Uterus (tissue), 4 donors: Measurements from ENCODE around the gene PDHB. TPM values are rescaled to one million over a fixed set of nuclear protein-coding genes. Genes with fewer than 3 reads are reported as not detected.

Source experiments
- DNase-seq, 2 donors: peaks; one replicate each; pipeline ENCODE4 v3.0.0-alpha.2; 2019 to 2020
- H3K27ac ChIP-seq, 2 donors: fragments of 200-600 bp; sonication (generic); 1 replicate in 1 of 2; 2 replicates in 1 of 2; pipeline ENCODE4 v1.5.1; 2016 to 2018
- H3K27me3 ChIP-seq, 2 donors: fragments of 200-600 bp; sonication (generic); one replicate each; pipeline ENCODE4 v1.5.1; 2018 to 2019; ENCODE audit warnings: control low read depth in 1 of 2
- H3K36me3 ChIP-seq, 2 donors: fragments of 200-600 bp; sonication (generic); one replicate each; pipeline ENCODE4 v1.5.1; 2019; ENCODE audit warnings: control low read depth in 1 of 2
- H3K4me1 ChIP-seq, 2 donors: fragments of 200-600 bp; sonication (generic); one replicate each; pipeline ENCODE4 v1.5.1; 2018 to 2019; ENCODE audit warnings: control low read depth in 1 of 2
- H3K4me3 ChIP-seq, 2 donors: fragments of 200-600 bp; sonication (generic); 1 replicate in 1 of 2; 2 replicates in 1 of 2; pipeline ENCODE4 v1.5.1; 2018 to 2019; ENCODE audit warnings: mild to moderate bottlenecking in 1 of 2
- H3K9me3 ChIP-seq, 2 donors: fragments of 200-600 bp; sonication (generic); one replicate each; pipeline ENCODE4 v1.5.1; 2019; ENCODE audit warnings: control low read depth in 1 of 2
- POLR2A ChIP-seq, 2 donors: fragments of 450-650 bp; IDR thresholded peaks; one replicate each; pipeline ENCODE4 v1.6.1; 2016; ENCODE audit warnings: antibody characterized with exemption in 2 of 2, mild to moderate bottlenecking in 1 of 2, moderate library complexity in 1 of 2
- intact Hi-C: fragments of 100-400 bp; cut with DNase I; formaldehyde crosslinking; loops from one replicate; pipeline ENCODE4 v1.15.1; 2023; ENCODE audit warnings: low total_unique reads
- total RNA-seq, 4 donors: library from RNA; depleted of rRNA in 3 of 4; stranded (reverse); fragments of >200 nt in 3 of 4; gene quantifications; one replicate each; pipeline versions ENCODE4 v1.1.0 to v1.2.4, GENCODE V29; 2014 to 2023
- TF ChIP-seq, protein P1 (sequence below), 4 experiments: fragments of 200-600 bp in 2 of 4; fragments of 450-650 bp in 2 of 4; sonication (generic) in 2 of 4; IDR thresholded peaks; one replicate each; pipeline ENCODE4 v1.5.1; 2016 to 2019; ENCODE audit warnings: antibody characterized with exemption in 4 of 4, mild to moderate bottlenecking in 2 of 4, moderate library complexity in 1 of 4
- donor health status: DM: yes; HTN: yes; CAD: no.

The PDHB gene
- total RNA-seq, 4 donors from 2014 or later = 40.9 to 100 (median 49.7) TPM

- H3K4me1 ChIP-seq = no peaks in the 10 kb centered on the region
- H3K9me3 ChIP-seq = no peaks in the 10 kb centered on the region
- TF ChIP-seq, protein P1, sequence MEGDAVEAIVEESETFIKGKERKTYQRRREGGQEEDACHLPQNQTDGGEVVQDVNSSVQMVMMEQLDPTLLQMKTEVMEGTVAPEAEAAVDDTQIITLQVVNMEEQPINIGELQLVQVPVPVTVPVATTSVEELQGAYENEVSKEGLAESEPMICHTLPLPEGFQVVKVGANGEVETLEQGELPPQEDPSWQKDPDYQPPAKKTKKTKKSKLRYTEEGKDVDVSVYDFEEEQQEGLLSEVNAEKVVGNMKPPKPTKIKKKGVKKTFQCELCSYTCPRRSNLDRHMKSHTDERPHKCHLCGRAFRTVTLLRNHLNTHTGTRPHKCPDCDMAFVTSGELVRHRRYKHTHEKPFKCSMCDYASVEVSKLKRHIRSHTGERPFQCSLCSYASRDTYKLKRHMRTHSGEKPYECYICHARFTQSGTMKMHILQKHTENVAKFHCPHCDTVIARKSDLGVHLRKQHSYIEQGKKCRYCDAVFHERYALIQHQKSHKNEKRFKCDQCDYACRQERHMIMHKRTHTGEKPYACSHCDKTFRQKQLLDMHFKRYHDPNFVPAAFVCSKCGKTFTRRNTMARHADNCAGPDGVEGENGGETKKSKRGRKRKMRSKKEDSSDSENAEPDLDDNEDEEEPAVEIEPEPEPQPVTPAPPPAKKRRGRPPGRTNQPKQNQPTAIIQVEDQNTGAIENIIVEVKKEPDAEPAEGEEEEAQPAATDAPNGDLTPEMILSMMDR (IDR thresholded peaks at IDR 0.05) = no peak
- TF ChIP-seq POLR2A (IDR thresholded peaks at IDR 0.05) = no peak
- H3K36me3 ChIP-seq = no peaks in the 10 kb centered on the region
- no peak for DNase-seq
- no peak overlapping the region for H3K27ac ChIP-seq
- no peaks in the 10 kb centered on the region for H3K27me3 ChIP-seq
- intact Hi-C loops = no loop called here
- no peak overlapping the region for H3K4me3 ChIP-seq
Observed at GRCh38 chr3:58403513-58404109, 30.0 kb downstream of the PDHB start.

DNA sequence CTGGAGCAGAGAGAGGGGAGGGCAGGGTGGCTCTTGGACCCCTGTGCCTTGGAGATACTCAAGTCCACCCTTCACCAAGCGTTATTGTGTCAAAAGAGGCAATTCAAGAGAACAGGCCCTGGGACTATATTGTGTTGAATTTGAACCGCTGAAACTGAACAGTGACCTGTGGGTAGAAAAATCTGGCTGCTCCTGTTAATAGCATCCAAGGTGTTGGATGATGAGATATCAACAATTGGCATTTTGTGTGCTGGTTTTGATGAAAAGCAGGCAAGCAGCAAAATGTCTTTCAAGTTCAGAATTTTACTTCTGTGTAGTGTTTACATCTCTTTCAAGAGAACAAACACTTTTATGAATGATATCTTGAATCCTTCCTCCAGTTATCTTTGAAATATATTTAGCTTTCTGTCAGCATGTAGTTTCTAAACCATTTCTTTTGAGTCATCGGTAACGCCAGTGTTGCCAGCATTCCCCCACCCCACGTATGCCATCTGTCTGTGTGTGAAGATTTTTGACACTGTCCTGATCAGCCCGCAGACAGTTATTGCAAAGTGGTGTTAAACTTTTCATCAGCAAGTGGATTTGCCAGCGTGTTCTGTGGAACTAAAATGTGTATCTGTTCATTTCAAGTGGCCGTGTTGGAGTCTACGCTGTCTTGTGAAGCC, 34.8 kb downstream of the PDHB start:
- H3K27ac ChIP-seq = no peak overlapping the region
- H3K9me3 ChIP-seq = no peaks in the 10 kb centered on the region
- H3K4me3 ChIP-seq = no peak overlapping the region
- H3K27me3 ChIP-seq = no peaks in the 10 kb centered on the region
- TF ChIP-seq, protein P1 (IDR thresholded peaks at IDR 0.05) = no peak
- no peak for TF ChIP-seq POLR2A (IDR thresholded peaks at IDR 0.05)
- H3K4me1 ChIP-seq = no peaks in the 10 kb centered on the region
- DNase-seq = no peak
- intact Hi-C loops = no loop called here
- H3K36me3 ChIP-seq = no peaks in the 10 kb centered on the region

- H3K36me3 ChIP-seq = no peaks in the 10 kb centered on the region
- intact Hi-C loops = no loop called here
- TF ChIP-seq, protein P1 (IDR thresholded peaks at IDR 0.05) = no peak
- TF ChIP-seq POLR2A (IDR thresholded peaks at IDR 0.05) = no peak
- no peaks in the 10 kb centered on the region for H3K9me3 ChIP-seq
- H3K4me1 ChIP-seq = peaks cover 0 to 3% of the 10 kb centered on the region in 2 donors
- H3K4me3 ChIP-seq = no peak overlapping the region
- H3K27ac ChIP-seq = peak overlapping the region in 1 of 2 donors; percentile 15
- no peak for DNase-seq
- no peaks in the 10 kb centered on the region for H3K27me3 ChIP-seq
Observed at GRCh38 chr3:58394339-58394738, 39.3 kb downstream of the PDHB start.

GRCh38 chr3:58392181-58392580, 41.5 kb downstream of the PDHB start:
- Histone ChIP-seq H3K27ac (peak overlapping the region; percentile 59 to 80), H3K4me3 (no peak overlapping the region), H3K9me3 (no peaks in the 10 kb centered on the region), H3K36me3 (no peaks in the 10 kb centered on the region), H3K27me3 (no peaks in the 10 kb centered on the region), H3K4me1 (peaks cover 5 to 8% of the 10 kb centered on the region in 2 donors)
- DNase-seq = no peak
- no peak for TF ChIP-seq POLR2A (IDR thresholded peaks at IDR 0.05)
- TF ChIP-seq, protein P1 (IDR thresholded peaks at IDR 0.05) = no peak
- intact Hi-C loops = no loop called here

- H3K27ac ChIP-seq = peak overlapping the region; percentile 59 to 80
- no peaks in the 10 kb centered on the region for H3K27me3 ChIP-seq
- no peaks in the 10 kb centered on the region for H3K36me3 ChIP-seq
- H3K4me1 ChIP-seq = peaks cover 5 to 8% of the 10 kb centered on the region in 2 donors
- H3K4me3 ChIP-seq = no peak overlapping the region
- intact Hi-C loops = no loop called here
- no peak for TF ChIP-seq POLR2A (IDR thresholded peaks at IDR 0.05)
- TF ChIP-seq, protein P1 (IDR thresholded peaks at IDR 0.05) = no peak
- no peaks in the 10 kb centered on the region for H3K9me3 ChIP-seq
- DNase-seq = no peak
Observed at GRCh38 chr3:58391156-58391865, 42.3 kb downstream of the PDHB start.
